Neural cell (in vitro differentiated cells): ENCODE data around the gene MYO10. TPM values are rescaled to one million over a fixed set of nuclear protein-coding genes. Genes with fewer than 3 reads are reported as not detected.
"Not testable (repeated sequence)": the region's sequence is repeated elsewhere in the genome, so short reads cannot be mapped to it uniquely, and the experiment has no call there.

Source experiments
- H2AFZ ChIP-seq: fragments of 200-600, 300-800 bp; sonication (generic), shearing (Covaris generic); 2 replicates; pipeline ENCODE4 v1.6.0; 2014; ENCODE audit warnings: low read depth, mild to moderate bottlenecking, antibody characterized with exemption, low read length, moderate library complexity
- H3F3A ChIP-seq: fragments of 200-600 bp; shearing (Covaris generic); 2 replicates; pipeline ENCODE4 v1.6.1; 2016; ENCODE audit warnings: mild to moderate bottlenecking, moderate library complexity, mixed read lengths, antibody characterized with exemption, low read length; ENCODE audit not compliant: insufficient read depth, poor library complexity, severe bottlenecking
- H3K27ac ChIP-seq: fragments of 200-600, 300-800 bp; sonication (generic), shearing (Covaris generic); 2 replicates; pipeline ENCODE4 v1.5.1; 2014; ENCODE audit warnings: mild to moderate bottlenecking, low read length, moderate library complexity
- H3K27me3 ChIP-seq: fragments of 300-800, 200-600 bp; sonication (generic), shearing (Covaris generic); 2 replicates; pipeline ENCODE4 v1.6.0; 2014; ENCODE audit warnings: mild to moderate bottlenecking, low read depth, low read length, moderate library complexity; ENCODE audit not compliant: insufficient read depth
- H3K36me3 ChIP-seq: fragments of 300-800, 200-600 bp; sonication (generic), shearing (Covaris generic); 2 replicates; pipeline ENCODE4 v1.5.1; 2014; ENCODE audit warnings: mild to moderate bottlenecking, antibody characterized with exemption, low read length, moderate library complexity; ENCODE audit not compliant: insufficient read depth
- H3K4me2 ChIP-seq: fragments of 300-800, 200-600 bp; sonication (generic), shearing (Covaris generic); 2 replicates; pipeline ENCODE4 v1.6.0; 2014; ENCODE audit warnings: mild to moderate bottlenecking, low read length
- H3K4me3 ChIP-seq: fragments of 300-800, 200-600 bp; sonication (generic), shearing (Covaris generic); 2 replicates; pipeline ENCODE4 v1.5.1; 2014; ENCODE audit warnings: mild to moderate bottlenecking, low read length, moderate library complexity
- H3K79me2 ChIP-seq: fragments of 200-600 bp; shearing (Covaris generic); replicated peaks from 2 replicates; pipeline ENCODE4 v1.6.0; 2014; ENCODE audit warnings: mild to moderate bottlenecking, low read length, moderate library complexity; ENCODE audit not compliant: insufficient read depth
- H3K9ac ChIP-seq: fragments of 300-800, 200-600 bp; sonication (generic), shearing (Covaris generic); 2 replicates; pipeline ENCODE4 v1.6.1; 2016; ENCODE audit warnings: mild to moderate bottlenecking, low read length, mixed read lengths
- H3K9me2 ChIP-seq: fragments of 200-600 bp; shearing (Covaris generic); 2 replicates; pipeline ENCODE4 v1.6.1; 2016; ENCODE audit warnings: mild to moderate bottlenecking, low read length, mixed read lengths; ENCODE audit not compliant: insufficient read depth
- H3K9me3 ChIP-seq: fragments of 200-600, 300-800 bp; sonication (generic), shearing (Covaris generic); 2 replicates; pipeline ENCODE4 v1.6.1; 2016; ENCODE audit warnings: mild to moderate bottlenecking, mixed run types, low read length, moderate library complexity, mixed read lengths
- H4K20me1 ChIP-seq: fragments of 200-600 bp; shearing (Covaris generic); 2 replicates; pipeline ENCODE4 v1.6.1; 2016; ENCODE audit warnings: mild to moderate bottlenecking, mixed run types; ENCODE audit not compliant: insufficient read depth
- EP300 ChIP-seq: fragments of 450-650 bp; conservative IDR thresholded peaks from 2 replicates; pipeline ENCODE4 v1.6.1; 2014; ENCODE audit warnings: antibody characterized with exemption, mild to moderate bottlenecking, moderate library complexity; ENCODE audit not compliant: poor library complexity, severe bottlenecking
- EZH2 ChIP-seq: fragments of 200-600, 300-800 bp; shearing (Covaris generic), sonication (generic); IDR thresholded peaks from 2 replicates; pipeline ENCODE4 v1.6.1; 2014; ENCODE audit warnings: antibody characterized with exemption, low read length, borderline replicate concordance, mild to moderate bottlenecking; ENCODE audit not compliant: insufficient read depth, poor library complexity, severe bottlenecking
- MXI1 ChIP-seq: fragments of 450-650 bp; conservative IDR thresholded peaks from 2 replicates; pipeline ENCODE4 v1.6.1; 2014; ENCODE audit warnings: antibody characterized with exemption, mild to moderate bottlenecking; ENCODE audit not compliant: poor library complexity, severe bottlenecking
- POLR2AphosphoS5 ChIP-seq: IDR thresholded peaks from 2 replicates; pipeline ENCODE4 v1.6.1; 2012
- RAD21 ChIP-seq: fragments of 450-650 bp; conservative IDR thresholded peaks from 2 replicates; pipeline ENCODE4 v1.6.1; 2014; ENCODE audit warnings: antibody characterized with exemption, mild to moderate bottlenecking, moderate library complexity
- REST ChIP-seq: IDR thresholded peaks from 2 replicates; pipeline ENCODE4 v1.6.1; 2012; ENCODE audit warnings: borderline replicate concordance
- SMC3 ChIP-seq: fragments of 450-650 bp; conservative IDR thresholded peaks from 2 replicates; pipeline ENCODE4 v1.6.1; 2014; ENCODE audit warnings: antibody characterized with exemption, mild to moderate bottlenecking, moderate library complexity; ENCODE audit not compliant: poor library complexity
- TAF1 ChIP-seq: IDR thresholded peaks from 2 replicates; pipeline ENCODE4 v1.6.1; 2012; ENCODE audit warnings: low read depth
- polyA plus RNA-seq: library from polyadenylated mRNA; depleted of rRNA; stranded (reverse); fragments of >200 nt; gene quantifications from 2 replicates; pipeline ENCODE4 v1.2.3, GENCODE V29; 2014
- TF ChIP-seq, protein P1 (sequence below): fragments of 450-650 bp; IDR thresholded peaks from 2 replicates; pipeline ENCODE4 v1.5.1; 2014; ENCODE audit warnings: antibody characterized with exemption, mild to moderate bottlenecking, moderate library complexity; ENCODE audit not compliant: poor library complexity, severe bottlenecking

Gene MYO10
- polyA plus RNA-seq, 1 donor from 2014 or later: 3.2 TPM

GRCh38 chr5:16837305-16837704, 98.8 kb downstream of the MYO10 start:
- Histone ChIP-seq H3K79me2 (no peaks in the 10 kb centered on the region), H3F3A (no peaks in the 10 kb centered on the region), H3K27me3 (no peaks in the 10 kb centered on the region), H3K27ac (no peak overlapping the region), H3K9me2 (no peaks in the 10 kb centered on the region), H3K9ac (no peak overlapping the region), H3K4me2 (no peak overlapping the region), H3K4me3 (no peak overlapping the region), H2AFZ (no peak overlapping the region), H4K20me1 (no peaks in the 10 kb centered on the region), H3K36me3 (no peaks in the 10 kb centered on the region), H3K9me3 (no peaks in the 10 kb centered on the region)
- TF ChIP-seq REST: no peak

GRCh38 chr5:16834029-16834428, 102.1 kb downstream of the MYO10 start:
- Histone ChIP-seq H3K36me3 (no peaks in the 10 kb centered on the region), H3K4me2 (no peak overlapping the region), H3K9me2 (no peaks in the 10 kb centered on the region), H2AFZ (no peak overlapping the region), H3K27ac (no peak overlapping the region), H3K9ac (no peak overlapping the region), H3K79me2 (no peaks in the 10 kb centered on the region), H3K4me3 (no peak overlapping the region), H3F3A (no peaks in the 10 kb centered on the region), H3K9me3 (no peaks in the 10 kb centered on the region), H4K20me1 (no peaks in the 10 kb centered on the region), H3K27me3 (no peaks in the 10 kb centered on the region)
- TF ChIP-seq POLR2AphosphoS5 (no peak), RAD21 (no peak), EP300 (no peak), SMC3 (no peak), EZH2 (no peak), TAF1 (no peak), MXI1 (no peak), REST (no peak)
- TF ChIP-seq, protein P1, sequence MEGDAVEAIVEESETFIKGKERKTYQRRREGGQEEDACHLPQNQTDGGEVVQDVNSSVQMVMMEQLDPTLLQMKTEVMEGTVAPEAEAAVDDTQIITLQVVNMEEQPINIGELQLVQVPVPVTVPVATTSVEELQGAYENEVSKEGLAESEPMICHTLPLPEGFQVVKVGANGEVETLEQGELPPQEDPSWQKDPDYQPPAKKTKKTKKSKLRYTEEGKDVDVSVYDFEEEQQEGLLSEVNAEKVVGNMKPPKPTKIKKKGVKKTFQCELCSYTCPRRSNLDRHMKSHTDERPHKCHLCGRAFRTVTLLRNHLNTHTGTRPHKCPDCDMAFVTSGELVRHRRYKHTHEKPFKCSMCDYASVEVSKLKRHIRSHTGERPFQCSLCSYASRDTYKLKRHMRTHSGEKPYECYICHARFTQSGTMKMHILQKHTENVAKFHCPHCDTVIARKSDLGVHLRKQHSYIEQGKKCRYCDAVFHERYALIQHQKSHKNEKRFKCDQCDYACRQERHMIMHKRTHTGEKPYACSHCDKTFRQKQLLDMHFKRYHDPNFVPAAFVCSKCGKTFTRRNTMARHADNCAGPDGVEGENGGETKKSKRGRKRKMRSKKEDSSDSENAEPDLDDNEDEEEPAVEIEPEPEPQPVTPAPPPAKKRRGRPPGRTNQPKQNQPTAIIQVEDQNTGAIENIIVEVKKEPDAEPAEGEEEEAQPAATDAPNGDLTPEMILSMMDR: no peak

DNA sequence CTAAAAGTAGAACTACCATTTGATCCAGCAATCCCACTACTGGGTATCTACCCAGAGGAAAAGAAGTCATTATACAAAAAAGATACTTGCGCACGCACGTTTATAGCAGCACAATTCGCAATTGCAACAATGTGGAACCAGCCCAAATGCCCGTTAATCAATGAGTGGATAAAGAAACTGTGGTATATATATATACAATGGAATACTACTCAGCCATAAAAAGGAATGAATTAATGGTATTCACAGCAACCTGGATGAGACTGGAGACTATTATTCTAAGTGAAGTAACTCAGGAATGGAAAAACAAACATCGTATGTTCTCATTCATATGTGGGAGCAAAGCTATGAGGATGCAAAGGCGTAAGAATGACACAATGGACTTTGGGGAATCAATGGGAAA, 104.8 kb downstream of the MYO10 start:
- H3K36me3 ChIP-seq, H3K4me2 ChIP-seq, H3K27ac ChIP-seq, H3K4me3 ChIP-seq, H3F3A ChIP-seq, H2AFZ ChIP-seq, H4K20me1 ChIP-seq, H3K9me2 ChIP-seq, H3K27me3 ChIP-seq, H3K9me3 ChIP-seq, H3K9ac ChIP-seq, H3K79me2 ChIP-seq: not testable (repeated sequence)
